Gastrocnemius medialis (tissue), 4 donors: ENCODE measurements around the gene PKP2. TPM values are rescaled to one million over a fixed set of nuclear protein-coding genes. Genes with fewer than 3 reads are reported as not detected.

Source experiments
- ATAC-seq, 2 donors: fragments of 150-250 bp; one replicate each; pipeline ENCODE4 v1.9.1; 2016
- DNase-seq, 2 donors: peaks; one replicate each; pipeline ENCODE4 v3.0.0-alpha.2; 2019
- H3K27ac ChIP-seq, 4 donors: fragments of 200-600 bp; sonication (generic); 1 replicate in 1 of 4; 2 replicates in 3 of 4; pipeline ENCODE4 v1.5.1; 2016 to 2018; ENCODE audit warnings: mild to moderate bottlenecking in 2 of 4, moderate library complexity in 1 of 4
- H3K27me3 ChIP-seq, 3 donors: fragments of 200-600 bp; sonication (generic) in 2 of 3; 1 replicate in 1 of 3; 2 replicates in 2 of 3; pipeline versions ENCODE4 v1.5.1 to v1.6.0; 2016 to 2019; ENCODE audit warnings: mild to moderate bottlenecking in 1 of 3, moderate library complexity in 1 of 3
- H3K36me3 ChIP-seq, 2 donors: fragments of 200-600 bp; sonication (generic) in 1 of 2; one replicate each; pipeline ENCODE4 v1.5.1; 2017 to 2018
- H3K4me1 ChIP-seq, 2 donors: fragments of 200-600 bp; sonication (generic) in 1 of 2; one replicate each; pipeline ENCODE4 v1.5.1; 2016 to 2017; ENCODE audit warnings: mild to moderate bottlenecking in 2 of 2
- H3K4me3 ChIP-seq, 4 donors: fragments of 200-600 bp; sonication (generic) in 3 of 4; 1 replicate in 1 of 4; 2 replicates in 3 of 4; pipeline ENCODE4 v1.5.1; 2016 to 2019; ENCODE audit warnings: mild to moderate bottlenecking in 2 of 4
- H3K9me3 ChIP-seq, 3 donors: fragments of 200-600 bp; sonication (generic) in 2 of 3; 1 replicate in 1 of 3; 2 replicates in 2 of 3; pipeline ENCODE4 v1.5.1; 2016 to 2019
- CTCF ChIP-seq, 5 experiments: fragments of 450-650 bp in 3 of 5; fragments of 200-600 bp in 2 of 5; sonication (generic) in 2 of 5; IDR thresholded peaks in 4 of 5; conservative IDR thresholded peaks in 1 of 5; 1 replicate in 4 of 5; 2 replicates in 1 of 5; pipeline ENCODE4 v1.5.1; 2016 to 2019; ENCODE audit warnings: antibody characterized with exemption in 5 of 5, mild to moderate bottlenecking in 3 of 5, moderate library complexity in 3 of 5
- POLR2A ChIP-seq, 2 donors: fragments of 450-650 bp; IDR thresholded peaks; one replicate each; pipeline ENCODE4 v1.6.1; 2017; ENCODE audit warnings: antibody characterized with exemption in 2 of 2, mild to moderate bottlenecking in 2 of 2, moderate library complexity in 2 of 2
- in situ Hi-C, 4 donors: fragments of 200-750 bp; cut with MboI; loops; one replicate each; pipeline versions ENCODE4 v1.15.0 to v1.8.0; 2017; ENCODE audit warnings: low sequenced_read_pairs in 4 of 4
- intact Hi-C: fragments of 100-400 bp; cut with DNase I; formaldehyde crosslinking; loops from one replicate; pipeline ENCODE4 v1.15.1; 2023; ENCODE audit warnings: low total_unique reads
- total RNA-seq, 4 donors: library from RNA; depleted of rRNA; stranded (reverse); fragments of >200 nt; gene quantifications; one replicate each; pipeline versions ENCODE4 v1.1.0 to v1.2.3, GENCODE V29; 2016

Gene PKP2
- total RNA-seq, 4 donors from 2014 or later: 3.5 to 7.2 (median 4.1) TPM

DNA sequence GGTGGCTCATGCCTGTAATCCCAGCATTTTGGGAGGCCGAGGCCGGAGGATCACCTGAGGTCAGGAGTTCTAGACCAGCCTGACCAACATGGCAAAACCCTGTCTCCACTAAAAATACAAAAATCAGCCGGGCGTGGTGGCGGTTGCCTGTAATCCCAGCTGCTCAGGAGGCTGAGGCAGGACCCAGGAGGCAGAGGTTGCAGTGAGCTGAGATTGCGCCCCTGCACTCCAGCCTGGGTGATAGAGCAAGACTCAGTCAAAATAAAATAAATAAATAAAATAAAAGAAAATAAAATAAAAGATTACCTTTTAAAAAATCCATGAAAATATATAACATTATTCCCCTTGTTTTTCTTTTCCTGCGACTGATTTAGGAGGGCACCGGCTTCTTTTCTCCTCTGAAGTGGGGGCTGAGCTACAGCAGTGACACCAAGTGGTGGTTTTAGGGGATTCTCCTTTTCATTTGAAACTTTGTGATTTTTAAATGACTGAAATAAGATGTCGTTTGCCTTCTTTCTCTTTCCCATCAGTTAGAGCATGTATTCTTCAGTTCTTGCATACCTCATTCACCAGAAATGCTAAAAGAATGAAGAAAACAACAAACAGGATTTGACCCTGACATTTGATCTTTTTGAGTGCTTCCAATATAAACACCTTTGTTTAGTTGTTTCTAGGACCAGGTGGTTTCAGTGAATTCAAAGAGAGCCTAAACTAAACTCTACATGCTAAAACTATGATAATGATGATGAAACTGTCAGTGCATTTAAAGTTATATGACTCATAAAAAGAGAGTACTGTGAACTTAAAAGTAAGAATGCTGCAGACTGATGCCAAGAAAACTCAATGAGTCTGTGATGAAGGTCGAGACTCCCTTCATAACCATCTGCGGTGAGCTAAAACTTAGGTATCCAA is 22.6 kb upstream of the PKP2 start:
- TF ChIP-seq POLR2A (IDR thresholded peaks at IDR 0.05) (no peak), CTCF (IDR thresholded peaks at IDR 0.05 in 4 of 5, conservative IDR thresholded peaks at IDR 0.05 in 1 of 5) (peak in 1 of 5 experiments; percentile 24)
- H3K36me3 ChIP-seq: no peaks in the 10 kb centered on the region
- no peaks in the 10 kb centered on the region for H3K27me3 ChIP-seq
- H3K4me1 ChIP-seq: no peaks in the 10 kb centered on the region
- no peak overlapping the region for H3K27ac ChIP-seq
- intact Hi-C loops: loop anchor here (5.0 kb wide), 1 partner anchor 162 kb away; the partner anchor contains the start of gene YARS2
- in situ Hi-C loops: no loop called here
- ATAC-seq: no peak
- no peaks in the 10 kb centered on the region for H3K9me3 ChIP-seq
- no peak overlapping the region for H3K4me3 ChIP-seq
- no peak for DNase-seq

- DNase-seq (no peak), ATAC-seq (peak in 1 of 2 donors; percentile 45)
- Histone ChIP-seq H3K27me3 (no peaks in the 10 kb centered on the region), H3K4me3 (no peak overlapping the region), H3K9me3 (no peaks in the 10 kb centered on the region), H3K27ac (no peak overlapping the region), H3K36me3 (no peaks in the 10 kb centered on the region), H3K4me1 (no peaks in the 10 kb centered on the region)
- TF ChIP-seq POLR2A (IDR thresholded peaks at IDR 0.05): no peak
- TF ChIP-seq CTCF (IDR thresholded peaks at IDR 0.05 in 4 of 5, conservative IDR thresholded peaks at IDR 0.05 in 1 of 5): no peak
- intact Hi-C loops (loop anchor here (5.0 kb wide), 1 partner anchor 160 kb away; the partner anchor contains the start of gene YARS2), in situ Hi-C loops (no loop called here)
Measured at GRCh38 chr12:32917094-32917611, 20.6 kb upstream of the PKP2 start.

- intact Hi-C loops: no loop called here
Measured at GRCh38 chr12:32907898-32908476, 11.4 kb upstream of the PKP2 start.

GRCh38 chr12:32907166-32907565 is 10.6 kb upstream of the PKP2 start:
- in situ Hi-C loops (no loop called here), intact Hi-C loops (no loop called here)
- ATAC-seq (no peak), DNase-seq (no peak)
- Histone ChIP-seq H3K27me3 (no peaks in the 10 kb centered on the region), H3K27ac (no peak overlapping the region), H3K9me3 (no peaks in the 10 kb centered on the region), H3K4me3 (no peak overlapping the region), H3K36me3 (no peaks in the 10 kb centered on the region), H3K4me1 (no peaks in the 10 kb centered on the region)
- TF ChIP-seq CTCF (IDR thresholded peaks at IDR 0.05 in 4 of 5, conservative IDR thresholded peaks at IDR 0.05 in 1 of 5): no peak
- TF ChIP-seq POLR2A (IDR thresholded peaks at IDR 0.05): no peak

More at GRCh38 chr12:32907898-32908476, 11.4 kb upstream of the PKP2 start:
- no peak overlapping the region for H3K27ac ChIP-seq
- in situ Hi-C loops: no loop called here
- no peaks in the 10 kb centered on the region for H3K36me3 ChIP-seq
- no peak overlapping the region for H3K4me3 ChIP-seq
- DNase-seq (no peak), ATAC-seq (no peak)
- no peaks in the 10 kb centered on the region for H3K27me3 ChIP-seq
- TF ChIP-seq POLR2A (IDR thresholded peaks at IDR 0.05) (no peak), CTCF (IDR thresholded peaks at IDR 0.05 in 4 of 5, conservative IDR thresholded peaks at IDR 0.05 in 1 of 5) (no peak)
- no peaks in the 10 kb centered on the region for H3K9me3 ChIP-seq
- no peaks in the 10 kb centered on the region for H3K4me1 ChIP-seq
